GM21619 (cell line): ENCODE measurements around the gene POU6F2.
A peak's percentile ranks its signal among the peaks of the same experiment; 100 is the strongest.
"Not testable (repeated sequence)": the region's sequence is repeated elsewhere in the genome, so short reads cannot be mapped to it uniquely, and the experiment has no call there.

ENCODE experiments used
- ATAC-seq: cut with Tn5 transposase; IDR thresholded peaks from one replicate; pipeline ENCODE4 v1.9.1; 2021; ENCODE audit not compliant: unreplicated experiment

The POU6F2 gene

DNA sequence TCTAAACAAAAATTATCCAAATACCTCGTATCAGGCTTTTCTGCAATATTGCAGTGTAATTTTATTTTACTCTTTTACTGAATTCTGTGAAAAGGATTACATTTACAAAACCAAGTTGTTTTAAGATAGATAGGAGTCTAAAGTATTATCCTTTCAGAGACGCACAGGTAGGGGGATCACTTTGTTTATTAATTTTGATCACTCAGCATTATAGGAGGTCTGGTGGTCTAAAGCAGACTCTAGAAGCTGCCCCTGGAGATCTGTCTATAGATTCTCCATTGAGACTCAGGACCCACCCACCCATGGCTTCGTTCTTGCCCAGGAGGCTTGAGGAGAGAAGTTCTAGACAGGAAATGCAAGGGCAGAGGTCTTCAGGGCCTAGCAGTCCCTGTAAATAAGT lies 365.1 kb downstream of the POU6F2 start:
- ATAC-seq, result no peak

DNA sequence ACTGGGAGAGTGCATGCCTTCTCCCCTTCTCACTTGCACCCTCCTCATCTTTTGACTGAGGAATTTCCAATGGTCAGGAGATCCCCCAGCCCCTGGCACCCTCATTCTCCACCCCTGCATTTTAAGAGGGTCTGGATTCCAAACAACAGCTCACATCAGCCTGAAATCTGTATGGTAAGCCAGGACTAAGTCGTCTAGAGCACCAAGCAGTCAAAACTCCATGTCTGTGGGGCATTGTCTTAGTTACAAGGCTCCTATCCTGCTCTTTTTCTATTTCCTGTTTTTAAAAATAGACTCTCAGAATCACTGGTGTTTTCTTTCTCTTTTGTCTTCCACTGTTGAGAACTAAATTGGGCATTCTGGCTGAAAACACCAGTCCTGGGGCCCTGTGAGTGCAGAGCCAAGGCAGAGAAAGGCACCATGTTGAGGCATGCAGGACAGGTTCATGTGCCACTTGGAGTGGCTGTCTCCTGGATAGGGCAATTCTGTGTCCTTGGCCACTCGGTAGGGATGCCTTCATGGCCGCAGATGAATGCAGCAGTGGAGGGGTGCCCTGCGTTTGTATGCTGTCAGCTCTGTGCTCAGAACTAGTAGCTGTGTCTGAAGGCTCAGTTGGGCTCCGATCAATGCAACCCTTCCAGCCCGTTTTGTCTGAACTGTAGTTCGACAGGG lies 371.9 kb downstream of the POU6F2 start:
- no peak for ATAC-seq

DNA sequence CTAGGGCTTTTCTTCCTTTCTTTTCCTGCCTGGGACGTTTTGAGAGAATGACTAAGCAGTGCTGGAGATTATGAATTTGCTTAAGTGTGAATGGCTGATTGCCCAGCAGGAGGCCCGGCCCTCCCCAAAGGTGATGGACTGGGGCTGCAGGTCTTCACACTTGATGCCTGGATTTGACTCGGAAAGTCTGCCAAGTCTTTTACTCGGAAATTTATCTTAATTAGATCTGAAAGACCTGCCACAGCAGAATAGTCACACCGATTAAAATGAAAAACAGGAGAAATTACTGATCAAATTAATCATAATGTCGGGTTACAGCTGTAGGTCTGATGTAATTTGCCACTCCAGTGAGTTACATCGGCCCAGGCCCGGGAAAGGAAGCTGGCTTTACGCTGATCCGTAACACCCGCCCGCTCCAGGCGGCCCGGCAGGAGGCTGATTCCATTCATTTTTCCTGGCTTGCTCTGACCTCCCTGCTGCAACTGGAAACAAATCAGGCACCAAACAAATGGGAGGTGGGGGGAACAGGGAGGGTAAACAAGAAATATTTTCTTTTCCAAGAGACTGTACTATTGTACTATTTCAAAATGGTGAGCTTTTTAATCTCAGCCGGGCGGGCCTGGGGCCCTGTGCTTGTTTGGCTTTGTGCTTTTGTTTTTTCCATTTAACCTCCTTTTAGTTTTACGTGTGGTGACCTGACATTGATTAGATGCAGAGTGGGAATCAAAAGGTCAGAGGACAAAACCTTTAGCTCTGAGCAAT lies 376.1 kb downstream of the POU6F2 start:
- no peak for ATAC-seq

DNA sequence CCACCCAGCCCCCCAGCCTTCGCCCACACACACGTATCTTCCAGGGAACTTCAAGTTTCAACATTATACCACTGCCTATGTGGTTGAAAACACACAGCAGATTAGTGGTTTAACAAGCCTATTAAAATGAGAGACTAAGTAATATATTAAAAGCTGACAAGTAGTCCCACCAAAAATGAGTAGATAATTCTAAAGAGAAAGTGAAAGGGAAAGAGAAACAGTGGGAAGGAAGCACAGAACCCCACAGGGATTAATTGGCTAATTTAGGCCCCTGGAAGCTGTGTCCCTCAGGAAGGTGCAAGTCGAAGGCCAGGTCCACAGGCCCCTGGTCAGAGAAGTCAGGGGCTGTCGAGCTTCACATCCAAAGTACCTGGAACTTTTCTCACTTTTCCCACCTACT lies 378.0 kb downstream of the POU6F2 start:
- ATAC-seq, result peak; percentile 42

DNA sequence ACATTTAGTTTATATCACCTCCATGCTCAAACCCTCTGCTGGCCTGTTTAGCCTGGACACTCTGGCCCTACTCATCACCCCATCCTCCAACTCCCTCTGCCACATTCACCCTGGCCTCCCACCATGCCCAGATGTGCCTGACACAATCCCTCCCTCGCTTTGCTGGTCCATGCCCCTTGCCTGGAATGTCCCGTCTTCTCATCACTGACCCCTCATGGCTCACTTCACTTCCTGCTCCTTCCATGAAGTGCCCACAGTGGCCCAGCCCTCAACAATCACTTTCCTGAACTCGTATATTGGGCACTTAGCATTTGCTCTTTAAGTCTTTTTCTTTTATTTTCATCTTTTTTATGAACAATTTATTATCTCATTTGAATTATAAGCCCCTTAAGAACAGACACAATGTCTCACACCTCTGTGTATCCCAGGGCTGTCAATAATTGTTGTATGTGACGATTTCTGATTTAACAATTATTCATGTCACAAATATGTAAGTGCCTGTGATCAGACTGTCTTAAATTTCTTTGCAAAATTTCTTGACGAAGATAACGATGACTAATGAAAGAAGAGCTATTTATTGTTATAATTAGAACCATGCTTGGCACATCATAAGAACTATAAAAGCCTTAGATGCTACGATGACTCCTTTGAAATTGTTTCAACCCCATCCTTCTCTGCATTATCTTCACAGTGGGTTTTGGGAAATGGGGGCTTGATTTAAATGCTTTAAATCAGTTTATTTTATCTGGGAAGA lies 378.6 kb downstream of the POU6F2 start:
- ATAC-seq, result no peak

DNA sequence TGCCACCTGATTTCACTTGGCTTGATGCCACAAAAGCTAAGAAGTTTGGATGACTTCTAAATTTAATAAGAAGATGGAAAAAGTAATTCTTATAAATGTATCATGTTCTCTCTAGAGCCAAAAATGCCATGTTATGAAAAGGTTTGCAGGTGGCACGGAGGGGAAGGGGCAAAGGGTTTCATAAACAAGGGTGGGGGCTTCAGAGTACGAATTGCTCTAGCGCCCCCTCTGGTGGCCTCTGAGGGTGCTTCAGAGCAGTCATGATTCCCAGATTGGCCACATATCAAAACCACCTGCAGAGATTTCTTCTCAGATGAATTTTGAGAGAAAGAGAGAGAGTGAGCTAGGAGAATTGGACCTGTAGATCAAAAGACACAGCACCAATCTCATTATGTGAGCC lies 379.9 kb downstream of the POU6F2 start:
- no peak for ATAC-seq

DNA sequence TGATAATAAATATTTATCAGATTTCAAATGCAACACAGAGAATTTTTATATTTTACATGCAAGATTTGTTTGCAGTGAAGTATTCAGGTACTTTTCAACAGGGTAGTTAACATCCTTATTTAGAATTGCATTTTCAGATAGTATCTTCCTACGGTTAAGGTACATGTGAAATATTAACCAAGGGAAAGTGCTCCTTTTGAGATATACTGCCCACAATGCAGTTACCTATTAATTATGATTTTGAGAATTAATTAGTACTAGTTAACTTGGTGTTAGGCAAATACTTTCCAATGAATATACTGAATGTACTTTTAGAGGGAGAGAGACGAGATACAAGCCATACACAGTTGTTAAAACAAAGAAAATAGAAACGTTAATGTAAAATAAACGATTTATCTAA lies 382.3 kb downstream of the POU6F2 start:
- peak; percentile 63 for ATAC-seq

DNA sequence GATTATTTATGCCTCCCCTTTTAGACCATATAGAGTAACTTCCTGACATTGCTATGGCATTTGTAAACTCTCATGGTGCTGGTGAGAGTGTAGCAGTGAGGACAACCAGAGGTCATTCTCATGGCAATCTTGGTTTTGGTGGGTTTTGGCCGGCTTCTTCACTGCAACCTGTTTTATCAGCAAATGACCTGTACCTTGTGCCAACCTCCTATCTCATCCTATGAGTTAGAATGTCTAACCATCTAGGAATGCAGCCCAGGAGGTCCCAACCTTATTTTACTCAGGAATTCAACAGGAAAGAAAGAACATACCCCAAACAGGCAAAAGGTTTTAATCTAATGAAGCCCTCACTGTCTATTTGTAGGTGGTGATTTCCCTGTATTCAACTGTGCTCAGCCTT lies 383.1 kb downstream of the POU6F2 start:
- no peak for ATAC-seq

DNA sequence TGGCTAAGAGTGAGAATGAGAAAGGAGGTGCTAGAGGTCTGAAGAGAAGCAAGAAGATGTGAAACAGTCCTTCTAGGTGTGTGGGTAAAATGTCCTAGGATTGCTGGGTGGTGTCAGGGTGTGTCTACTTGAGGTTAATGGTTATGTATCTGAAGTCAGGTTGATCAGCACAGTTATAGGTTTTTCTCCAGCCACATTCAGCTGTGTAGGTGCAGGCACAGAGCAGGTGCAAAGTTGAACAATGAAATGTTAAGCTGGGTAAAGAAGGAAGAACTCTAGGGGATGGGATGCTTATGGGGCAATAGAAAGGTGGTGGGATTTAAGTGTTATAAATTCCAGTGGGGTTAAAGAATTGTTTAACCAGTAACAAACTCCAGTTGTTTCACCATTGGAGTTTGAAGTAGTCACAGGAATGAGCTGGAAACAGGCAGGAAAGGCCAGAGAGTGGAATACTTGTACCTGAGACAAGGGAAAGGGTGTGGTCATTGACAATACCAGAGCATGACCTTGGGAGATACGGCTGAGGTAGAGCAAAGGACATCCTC lies 388.1 kb downstream of the POU6F2 start:
- no peak for ATAC-seq

DNA sequence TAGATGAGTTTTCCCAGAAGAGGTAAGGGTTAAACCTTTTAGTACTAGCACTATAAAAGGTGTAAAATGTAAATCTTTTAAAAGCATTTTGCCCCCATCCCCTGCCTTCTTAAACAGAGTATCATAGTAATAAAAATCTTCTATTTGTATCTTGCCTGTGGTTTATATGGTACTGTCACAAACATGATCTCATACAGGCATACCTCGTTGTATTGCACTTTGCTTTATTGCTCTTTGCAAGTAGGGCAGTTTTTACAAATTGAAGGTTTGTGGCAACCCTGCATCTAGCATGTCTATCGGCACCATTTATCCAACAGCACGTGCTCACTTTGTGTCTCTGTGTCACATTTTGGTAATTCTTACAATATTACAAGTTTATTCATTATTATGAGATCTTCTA lies 389.7 kb downstream of the POU6F2 start:
- no peak for ATAC-seq

DNA sequence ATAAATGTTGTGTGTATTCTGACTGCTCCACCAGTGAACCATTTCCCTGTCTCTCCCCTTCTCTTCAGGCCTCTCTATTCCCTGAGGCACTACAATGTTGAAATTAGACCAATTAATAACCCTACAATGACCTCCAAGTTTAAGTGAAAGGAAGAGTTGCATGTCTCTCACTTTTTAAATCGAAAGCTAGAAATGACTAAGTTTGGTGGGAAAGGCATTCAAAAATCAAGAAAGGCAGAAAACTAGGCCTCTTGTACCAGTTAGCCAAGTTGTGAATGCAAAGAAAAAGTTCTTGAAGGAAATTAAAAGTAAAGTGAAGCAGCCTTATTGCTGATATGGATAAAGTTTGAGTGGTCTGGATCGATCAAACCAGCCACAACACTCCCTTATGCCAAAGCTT lies 390.2 kb downstream of the POU6F2 start:
- no peak for ATAC-seq

DNA sequence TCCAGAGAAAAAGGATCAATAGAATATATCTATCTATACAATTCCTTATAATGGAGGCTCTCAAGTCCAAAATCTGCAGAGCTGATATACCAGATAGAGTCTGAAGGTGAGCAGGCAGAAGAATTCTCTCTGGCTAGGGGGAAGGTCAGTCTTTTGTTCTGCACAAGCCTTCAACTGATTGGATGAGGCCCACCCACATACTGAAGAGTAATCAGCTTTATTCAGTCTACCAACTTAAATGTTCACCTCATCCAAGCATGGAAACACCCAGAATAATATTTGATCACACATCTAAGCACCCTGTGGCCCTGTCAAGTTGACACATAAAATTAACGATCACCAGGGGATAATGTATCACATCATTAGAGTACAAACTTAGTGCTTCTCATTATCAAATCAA lies 394.7 kb downstream of the POU6F2 start:
- no peak for ATAC-seq

DNA sequence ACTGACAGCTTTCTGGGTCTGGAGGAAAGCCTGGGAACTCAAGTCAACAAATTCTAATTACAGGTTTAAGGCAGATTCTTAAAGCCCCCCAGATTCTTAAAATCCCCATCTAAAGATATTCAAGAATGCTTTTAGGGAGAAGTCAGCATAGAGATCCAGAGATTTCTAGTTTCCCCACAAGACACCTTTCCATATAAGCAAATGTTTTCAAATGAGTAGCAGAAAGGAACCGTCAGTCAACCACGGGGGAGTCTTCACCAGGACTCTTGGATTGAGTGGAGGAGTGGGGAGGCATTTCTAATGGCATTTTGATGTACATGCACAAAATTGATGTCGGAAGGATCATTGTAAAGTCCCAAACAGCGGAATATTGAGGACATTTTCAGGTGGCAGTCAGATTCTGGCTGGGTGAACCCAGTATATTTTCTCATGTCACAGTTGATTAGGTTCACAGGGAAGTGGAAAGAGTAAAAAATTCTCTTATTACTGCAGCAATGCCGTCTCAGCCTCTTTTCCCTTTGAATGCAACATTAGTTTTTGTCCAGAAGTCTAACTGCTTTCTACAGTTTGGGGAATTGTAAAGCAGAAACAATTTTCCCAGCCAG lies 396.8 kb downstream of the POU6F2 start:
- ATAC-seq, result no peak

DNA sequence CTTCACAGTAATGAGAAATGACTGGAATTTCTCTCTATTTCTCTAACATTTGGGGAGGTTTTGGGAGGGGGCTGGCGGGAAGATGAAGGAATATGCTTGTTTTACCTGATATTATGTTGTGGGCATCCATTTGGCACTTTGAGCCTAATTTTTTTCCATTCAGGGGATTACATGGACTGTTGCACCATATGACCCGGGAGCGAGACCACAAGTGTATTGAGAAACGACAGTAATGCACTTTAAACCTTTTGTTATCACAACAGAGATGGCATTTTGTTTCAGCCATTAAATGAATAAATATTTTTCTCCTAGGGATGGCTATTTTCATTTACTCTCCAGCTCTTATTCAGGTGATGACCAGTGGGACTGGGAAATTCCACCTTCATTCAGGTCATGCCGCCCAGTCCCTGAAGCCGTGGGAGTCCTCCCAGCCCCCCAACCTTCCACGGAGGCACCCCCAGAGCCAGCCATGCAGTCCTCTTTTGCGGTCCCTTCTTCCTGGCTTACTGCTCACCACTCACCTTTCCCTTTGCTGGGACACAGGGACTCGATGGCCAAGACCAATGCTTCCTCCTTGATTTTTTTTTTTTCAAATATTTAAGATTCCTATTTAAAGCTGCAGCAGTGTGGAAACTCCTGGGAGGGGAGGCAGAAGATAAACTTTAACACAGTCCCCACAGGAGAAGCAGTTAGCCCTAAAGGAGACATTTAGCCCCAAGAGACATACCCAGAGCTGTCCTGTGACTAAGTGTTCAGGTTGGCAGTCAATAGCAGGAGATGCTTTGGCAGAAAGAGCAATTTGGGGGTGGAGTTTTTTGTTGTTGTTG lies 397.6 kb downstream of the POU6F2 start:
- ATAC-seq, result no peak

DNA sequence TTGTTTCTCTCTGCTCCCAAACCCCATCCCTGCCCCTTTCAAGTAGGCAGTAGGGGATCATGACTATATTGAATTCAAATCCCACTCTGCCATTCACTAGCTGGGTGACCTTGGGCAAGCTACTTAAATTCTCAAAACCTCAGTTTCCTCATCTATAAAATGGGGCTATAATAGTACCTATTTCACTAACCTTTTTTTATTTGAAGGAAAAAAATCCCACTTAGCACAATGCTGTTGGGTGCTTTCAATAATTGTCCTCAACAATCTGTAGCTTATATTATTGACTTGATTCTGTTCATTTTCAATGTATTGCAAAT lies 398.1 kb downstream of the POU6F2 start:
- ATAC-seq, result no peak

DNA sequence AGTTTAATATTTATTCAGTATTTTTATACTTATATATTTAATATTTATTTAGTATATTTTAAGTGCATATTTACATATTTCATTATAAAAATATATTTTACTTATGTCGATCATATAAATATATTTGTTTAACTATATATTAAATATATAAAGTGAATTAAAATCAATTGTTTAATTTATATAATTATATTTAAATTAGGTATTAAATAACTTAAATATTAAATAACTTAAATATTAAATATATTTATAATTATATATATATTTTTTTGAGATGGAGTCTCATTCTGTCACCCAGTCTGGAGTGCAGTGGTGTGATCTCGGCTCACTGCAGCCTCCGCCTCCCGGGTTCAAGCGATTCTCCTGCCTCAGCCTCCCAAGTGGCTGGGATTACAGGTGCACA lies 399.2 kb downstream of the POU6F2 start:
- not testable (repeated sequence) for ATAC-seq

DNA sequence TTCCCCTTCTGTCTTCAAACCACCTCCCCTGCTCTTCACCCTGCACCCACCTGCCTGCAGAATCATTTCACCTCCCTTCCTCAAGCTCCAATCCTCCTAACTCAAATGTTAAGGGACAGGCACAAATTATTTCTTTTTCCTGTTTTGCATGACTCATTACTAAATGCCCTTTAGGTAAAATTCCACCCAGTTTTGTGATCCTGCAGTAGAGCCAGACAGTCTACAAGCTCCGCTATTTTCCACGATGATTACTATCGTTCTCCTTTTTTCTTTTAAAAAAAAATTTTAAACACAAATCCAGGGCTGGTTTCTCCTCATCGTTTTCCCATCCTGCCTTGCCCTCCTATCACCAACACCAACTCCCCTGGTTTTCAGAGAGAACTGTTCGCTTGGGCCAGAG lies 401.7 kb downstream of the POU6F2 start:
- ATAC-seq, result no peak

DNA sequence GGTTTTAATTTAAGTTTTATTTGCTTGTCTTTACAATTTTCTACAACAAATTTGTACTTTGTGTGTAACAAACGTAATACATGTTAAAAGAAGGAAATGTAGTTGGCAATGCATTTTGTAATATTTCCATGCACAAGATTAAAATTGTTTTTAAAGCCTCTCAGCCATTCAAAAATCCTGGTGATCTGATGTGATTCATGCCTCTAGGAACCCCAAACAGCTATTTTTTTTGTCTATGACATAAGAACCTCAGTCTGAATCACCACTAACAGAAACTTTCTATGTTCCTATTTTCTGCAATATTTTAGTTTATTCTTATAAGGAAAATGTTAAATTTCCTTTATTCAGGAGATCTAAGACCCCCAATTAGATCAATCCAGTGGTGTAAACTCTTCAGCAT lies 405.4 kb downstream of the POU6F2 start:
- ATAC-seq, result no peak

DNA sequence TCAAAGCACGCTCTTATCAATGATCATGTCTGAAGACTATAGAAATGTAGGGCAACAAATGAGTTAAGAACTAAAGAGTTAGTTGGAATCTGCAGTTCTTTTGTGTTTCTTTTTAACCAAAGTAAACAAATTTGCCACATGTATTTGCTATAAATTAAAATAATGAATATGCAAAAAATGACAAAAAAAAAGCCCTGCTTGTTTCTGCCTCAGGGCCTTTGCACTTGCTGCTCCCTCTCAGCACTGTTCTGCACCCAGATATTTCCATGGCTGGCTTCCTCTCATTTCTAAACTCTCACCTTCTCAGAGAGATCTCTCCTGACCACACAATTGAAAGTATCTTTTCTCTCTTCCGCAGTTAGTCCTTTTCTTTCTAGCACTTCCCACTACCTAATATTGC lies 406.7 kb downstream of the POU6F2 start:
- ATAC-seq, result no peak

DNA sequence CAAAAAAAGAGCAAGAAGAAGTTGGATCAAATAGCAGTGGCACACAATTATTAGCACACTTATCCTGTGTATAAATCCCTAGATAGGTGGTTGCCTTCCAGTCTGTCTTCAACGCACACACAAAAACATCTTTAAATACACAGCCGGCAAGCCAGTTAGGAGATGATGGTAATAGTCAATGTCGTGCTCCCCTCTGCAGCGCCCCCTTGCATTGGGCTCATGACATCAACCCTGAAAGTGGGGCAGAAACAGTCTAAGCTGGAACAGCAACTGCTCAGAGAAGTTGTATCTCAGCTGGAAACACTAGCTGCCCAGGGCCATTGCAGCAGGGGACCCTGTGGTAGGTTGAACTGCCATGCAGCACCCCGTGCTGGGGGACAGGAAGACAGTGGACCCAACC lies 409.0 kb downstream of the POU6F2 start:
- no peak for ATAC-seq

DNA sequence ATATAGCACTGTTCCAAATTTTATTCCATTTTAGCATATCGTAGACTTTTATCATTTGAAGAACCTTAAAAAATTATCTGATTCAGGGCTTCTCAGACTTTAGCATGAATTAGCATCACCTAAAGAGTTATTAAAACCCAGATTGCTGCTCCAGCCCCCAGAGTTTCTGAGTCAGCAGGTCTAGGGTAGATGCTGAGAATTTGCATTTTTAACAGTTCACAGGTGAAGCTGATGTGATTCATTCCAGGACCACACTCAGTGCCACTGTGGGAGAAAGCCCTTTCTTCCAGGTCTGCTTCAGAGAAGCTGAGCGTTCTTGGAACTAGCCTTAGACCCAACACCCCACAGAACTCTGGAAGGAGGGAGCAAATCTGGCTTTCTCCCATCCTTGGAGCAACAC lies 414.4 kb downstream of the POU6F2 start:
- ATAC-seq, result no peak
